Subcutaneous abdominal adipose tissue (tissue), 5 donors: ENCODE results near the gene ZNF513.
A peak's percentile ranks its signal among the peaks of the same experiment; 100 is the strongest.

Source experiments
- H3K27ac ChIP-seq: one replicate; pipeline ENCODE4 v1.7.0; 2013; ENCODE audit warnings: low read depth, mild to moderate bottlenecking, inconsistent platforms, low read length, moderate library complexity
- H3K27me3 ChIP-seq, 5 donors: one replicate each; pipeline ENCODE4 v1.7.0; 2013; ENCODE audit warnings: low read length in 5 of 5, inconsistent platforms in 1 of 5; ENCODE audit not compliant: control insufficient read depth in 5 of 5, insufficient read depth in 4 of 5
- H3K36me3 ChIP-seq, 5 donors: one replicate each; pipeline ENCODE4 v1.7.0; 2013; ENCODE audit warnings: low read length in 5 of 5; ENCODE audit not compliant: control insufficient read depth in 5 of 5, insufficient read depth in 5 of 5
- H3K4me1 ChIP-seq, 5 donors: one replicate each; pipeline ENCODE4 v1.7.0; 2013; ENCODE audit warnings: low read length in 5 of 5, mild to moderate bottlenecking in 3 of 5, moderate library complexity in 1 of 5; ENCODE audit not compliant: control insufficient read depth in 5 of 5, insufficient read depth in 5 of 5
- H3K4me3 ChIP-seq, 5 donors: one replicate each; pipeline ENCODE4 v1.7.0; 2013; ENCODE audit warnings: low read length in 5 of 5, low read depth in 1 of 5
- H3K9ac ChIP-seq, 5 donors: one replicate each; pipeline ENCODE4 v1.7.0; 2013; ENCODE audit warnings: low read length in 5 of 5, mild to moderate bottlenecking in 4 of 5, moderate library complexity in 3 of 5
- H3K9me3 ChIP-seq, 5 donors: one replicate each; pipeline ENCODE4 v1.7.0; 2013; ENCODE audit warnings: low read length in 5 of 5; ENCODE audit not compliant: control insufficient read depth in 5 of 5
- donor health status: healthy.
- donor health status: healthy.
- donor health status: healthy.
- donor health status: healthy.
- donor health status: healthy.

ZNF513 gene

DNA sequence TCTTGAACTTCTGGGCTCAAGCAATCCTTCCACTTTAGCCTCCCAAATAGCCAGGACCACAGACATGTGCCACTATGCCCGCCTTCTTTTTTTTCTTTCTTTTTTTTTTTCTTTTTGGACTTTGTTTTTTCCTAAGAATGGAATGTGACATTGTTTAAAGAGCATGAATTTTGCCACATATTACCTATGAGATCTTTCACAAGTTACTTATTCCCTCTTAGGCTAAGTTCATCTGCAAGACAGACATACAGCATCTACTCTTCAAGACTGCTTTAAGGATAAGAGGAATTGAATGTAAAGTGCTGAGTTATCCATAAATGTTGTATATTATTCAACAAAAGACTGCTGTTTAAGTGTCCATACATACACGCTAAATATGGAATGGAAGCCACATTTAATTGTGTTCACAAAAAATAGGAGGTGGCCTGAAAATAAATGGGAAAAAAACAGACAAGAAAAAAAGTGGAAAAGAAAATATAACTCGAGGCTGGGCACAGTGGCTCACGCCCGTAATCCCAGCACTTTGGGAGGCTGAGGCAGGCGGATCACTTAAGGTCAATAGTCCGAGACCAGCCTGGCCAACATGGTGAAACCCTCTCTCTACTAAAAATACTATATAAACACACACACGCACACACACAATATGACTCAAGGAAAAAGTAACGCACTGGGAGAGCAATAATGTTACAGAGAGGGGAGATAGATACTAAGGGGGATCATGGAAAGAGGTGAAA, 32.1 kb upstream of the ZNF513 start:
- Histone ChIP-seq H3K36me3 (no peaks in the 10 kb centered on the region), H3K4me3 (no peak overlapping the region), H3K27me3 (no peaks in the 10 kb centered on the region), H3K9me3 (no peaks in the 10 kb centered on the region), H3K27ac (no peak overlapping the region), H3K4me1 (peaks cover 0 to 23% (median 20%) of the 10 kb centered on the region in 5 donors), H3K9ac (no peak overlapping the region)

DNA sequence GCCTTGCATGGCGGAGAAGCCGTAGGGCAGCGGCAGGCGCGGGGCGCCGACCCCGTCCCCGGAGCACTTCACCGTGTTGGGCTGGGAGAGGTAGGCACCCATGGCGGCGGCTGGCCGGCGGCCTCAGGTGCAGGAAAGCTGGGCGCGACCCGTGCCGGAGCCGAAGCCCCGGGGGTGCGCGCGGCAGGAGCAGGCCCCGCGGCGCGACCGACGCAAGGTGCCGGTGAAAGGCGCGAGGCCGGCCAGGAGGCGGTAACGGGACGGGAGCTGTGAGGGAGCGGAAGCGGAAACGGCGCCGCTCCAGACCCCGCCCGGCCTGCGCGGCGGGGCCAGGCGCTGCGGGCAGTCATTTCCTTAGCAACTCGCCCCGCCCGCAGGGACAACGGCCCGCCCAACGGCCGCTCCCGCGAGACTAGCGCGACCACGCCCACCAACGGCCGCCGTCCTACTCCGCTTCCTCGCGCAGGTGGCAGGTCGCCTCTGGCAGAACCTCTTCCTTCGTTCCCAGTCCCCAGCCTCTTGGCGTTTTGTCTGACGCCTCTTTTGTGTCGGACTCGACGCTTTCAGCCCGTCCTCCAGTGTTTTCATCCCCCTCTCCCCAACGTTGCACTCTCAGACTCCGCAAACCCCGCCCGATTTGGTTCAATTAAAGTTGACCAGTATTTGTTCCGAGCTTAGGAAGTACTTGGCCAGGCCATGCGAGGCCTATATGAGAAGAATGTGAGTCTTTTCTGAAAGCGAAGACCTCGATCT, 29.0 kb upstream of the ZNF513 start, which contains the start of gene PPM1G:
Gene PPM1G, minus strand, starts transcription at position 271 of the 753 bp plus-strand sequence. Its CDS starts 169 bp downstream, at position 102.
- Histone ChIP-seq H3K27ac (peak within 1 kb of the TSS; percentile 90), H3K4me1 (peaks cover 0 to 23% (median 20%) of the 10 kb centered on the region in 5 donors), H3K27me3 (no peaks in the 10 kb centered on the region), H3K9me3 (no peaks in the 10 kb centered on the region), H3K4me3 (peak within 1 kb of the TSS; percentile 91 to 97 (median 94)), H3K36me3 (peaks cover 0 to 5% (median 3%) of the 10 kb centered on the region in 5 donors), H3K9ac (peak within 1 kb of the TSS; percentile 87 to 97 (median 93))

- Histone ChIP-seq H3K9me3 (no peaks in the 10 kb centered on the region), H3K9ac (peak overlapping the region; percentile 68 to 97 (median 93)), H3K4me3 (peak overlapping the region; percentile 44 to 94 (median 91)), H3K4me1 (peaks cover 0 to 23% (median 20%) of the 10 kb centered on the region in 5 donors), H3K36me3 (peaks cover 0 to 5% (median 3%) of the 10 kb centered on the region in 5 donors), H3K27me3 (no peaks in the 10 kb centered on the region), H3K27ac (peak overlapping the region; percentile 90)
These were observed 28.2 kb upstream of the ZNF513 start for GRCh38 chr2:27408601-27409320.

DNA sequence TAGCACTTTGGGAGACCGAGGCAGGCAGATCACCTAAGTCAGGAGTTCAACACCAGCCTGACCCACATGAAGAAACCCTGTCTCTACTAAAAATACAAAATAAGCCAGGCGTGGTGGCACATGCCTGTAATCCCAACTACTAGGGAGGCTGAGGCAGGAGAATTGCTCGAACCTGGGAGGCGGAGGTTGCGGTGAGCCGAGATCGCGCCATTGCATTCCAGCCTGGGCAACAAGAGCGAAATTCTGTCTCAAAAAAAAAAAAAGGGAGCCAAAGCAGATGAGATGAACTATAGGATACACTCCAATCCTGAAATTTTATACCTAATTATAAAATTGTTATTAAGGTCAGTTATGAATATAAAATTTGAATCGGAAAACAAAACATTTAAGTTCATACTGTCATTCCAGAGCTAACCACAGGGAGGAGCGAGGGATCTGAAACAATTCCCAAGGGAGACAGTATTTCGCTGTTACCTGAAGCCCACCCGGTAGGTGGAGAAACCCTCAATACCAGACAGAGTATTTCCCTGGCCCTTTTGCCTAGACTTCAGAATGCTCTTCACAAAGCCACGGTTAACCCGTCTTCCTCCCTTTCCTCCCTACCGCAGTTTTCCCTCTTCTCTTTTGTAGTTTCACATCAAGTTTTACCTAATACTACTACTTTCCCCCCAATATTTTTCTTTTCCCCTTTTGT, 27.4 kb upstream of the ZNF513 start:
- H3K9ac ChIP-seq: peak overlapping the region in 4 of 5 donors; percentile 92 to 97 (median 94)
- no peaks in the 10 kb centered on the region for H3K9me3 ChIP-seq
- H3K4me3 ChIP-seq: peak overlapping the region; percentile 44 to 94 (median 91)
- peaks cover 0 to 23% (median 20%) of the 10 kb centered on the region in 5 donors for H3K4me1 ChIP-seq
- peaks cover 0 to 5% (median 3%) of the 10 kb centered on the region in 5 donors for H3K36me3 ChIP-seq
- H3K27me3 ChIP-seq: no peaks in the 10 kb centered on the region
- peak overlapping the region; percentile 90 for H3K27ac ChIP-seq

DNA sequence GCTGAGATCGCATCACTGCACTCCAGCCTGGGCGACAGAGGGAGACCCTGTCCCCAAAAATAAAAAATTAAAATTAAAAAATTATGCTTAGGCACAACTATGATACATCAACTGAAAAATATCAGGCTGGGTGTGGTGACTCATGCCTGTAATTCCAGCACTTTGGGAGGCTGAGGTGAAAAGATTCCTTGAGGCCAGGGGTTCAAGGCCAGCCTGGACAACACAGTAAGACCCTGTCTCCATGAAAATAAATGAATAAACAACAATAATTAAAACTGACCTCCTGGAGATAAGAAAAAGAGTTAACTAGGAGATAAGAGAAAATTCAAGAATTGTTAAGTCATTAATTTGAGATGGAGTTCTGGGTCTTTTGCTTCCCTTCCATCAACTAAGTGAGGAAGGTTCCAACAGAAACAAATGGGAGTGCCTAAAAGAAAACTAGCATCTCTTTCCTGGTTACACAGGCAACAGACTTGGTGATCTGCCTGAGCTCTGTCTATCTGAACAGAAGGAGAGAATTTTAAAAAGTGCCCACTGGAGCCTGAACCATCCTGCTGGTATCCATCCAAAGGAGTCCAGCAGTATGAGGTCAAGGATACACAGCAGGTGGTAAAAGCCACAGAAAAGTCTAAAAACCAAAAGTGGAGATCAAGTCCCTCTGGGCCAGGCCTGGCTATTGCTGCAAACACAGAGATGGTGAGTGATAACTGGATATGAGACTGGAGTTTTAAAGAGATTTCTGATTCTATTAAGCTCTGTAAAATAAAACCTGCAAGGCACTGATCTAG, 20.0 kb upstream of the ZNF513 start:
- Histone ChIP-seq H3K4me3 (no peak overlapping the region), H3K9ac (peak overlapping the region in 1 of 5 donors; percentile 28), H3K4me1 (no peaks in the 10 kb centered on the region), H3K27ac (no peak overlapping the region), H3K36me3 (peaks cover 0 to 5% (median 3%) of the 10 kb centered on the region in 5 donors), H3K9me3 (no peaks in the 10 kb centered on the region), H3K27me3 (no peaks in the 10 kb centered on the region)

- Histone ChIP-seq H3K27me3 (no peaks in the 10 kb centered on the region), H3K36me3 (no peaks in the 10 kb centered on the region), H3K9ac (no peak overlapping the region), H3K27ac (no peak overlapping the region), H3K4me3 (no peak overlapping the region), H3K4me1 (no peaks in the 10 kb centered on the region), H3K9me3 (no peaks in the 10 kb centered on the region)
These were observed 18.4 kb upstream of the ZNF513 start for GRCh38 chr2:27398962-27399361.

- H3K9me3 ChIP-seq: no peaks in the 10 kb centered on the region
- no peaks in the 10 kb centered on the region for H3K27me3 ChIP-seq
- H3K4me1 ChIP-seq: peaks cover 0 to 4% (median 0%) of the 10 kb centered on the region in 5 donors
- no peak overlapping the region for H3K4me3 ChIP-seq
- H3K27ac ChIP-seq: no peak overlapping the region
- no peak overlapping the region for H3K9ac ChIP-seq
- peaks cover 0 to 10% (median 5%) of the 10 kb centered on the region in 5 donors for H3K36me3 ChIP-seq
These were observed 12.7 kb upstream of the ZNF513 start for GRCh38 chr2:27393225-27393624.

GRCh38 chr2:27390822-27391679, 10.5 kb upstream of the ZNF513 start:
- peaks cover 0 to 4% (median 0%) of the 10 kb centered on the region in 5 donors for H3K4me1 ChIP-seq
- H3K27ac ChIP-seq: no peak overlapping the region
- H3K36me3 ChIP-seq: peaks cover 2 to 13% (median 6%) of the 10 kb centered on the region in 5 donors
- H3K27me3 ChIP-seq: no peaks in the 10 kb centered on the region
- no peak overlapping the region for H3K4me3 ChIP-seq
- H3K9me3 ChIP-seq: no peaks in the 10 kb centered on the region
- H3K9ac ChIP-seq: no peak overlapping the region
